ACHN (cell line): ENCODE results near the gene GRIN3A.
"Not testable (repeated sequence)": the region's sequence is repeated elsewhere in the genome, so short reads cannot be mapped to it uniquely, and the experiment has no call there.

ENCODE experiments used
- DNase-seq: peaks from one replicate; pipeline ENCODE4 v3.0.0-alpha.2; 2015
- in situ Hi-C: cut with HindIII; loops from 2 replicates; pipeline ENCODE4 v1.10.0; 2017; ENCODE audit warnings: low sequenced_read_pairs, low pct_ligation_motif_present, low pct_unique_long_range_greater_than_20kb

Gene GRIN3A

DNA sequence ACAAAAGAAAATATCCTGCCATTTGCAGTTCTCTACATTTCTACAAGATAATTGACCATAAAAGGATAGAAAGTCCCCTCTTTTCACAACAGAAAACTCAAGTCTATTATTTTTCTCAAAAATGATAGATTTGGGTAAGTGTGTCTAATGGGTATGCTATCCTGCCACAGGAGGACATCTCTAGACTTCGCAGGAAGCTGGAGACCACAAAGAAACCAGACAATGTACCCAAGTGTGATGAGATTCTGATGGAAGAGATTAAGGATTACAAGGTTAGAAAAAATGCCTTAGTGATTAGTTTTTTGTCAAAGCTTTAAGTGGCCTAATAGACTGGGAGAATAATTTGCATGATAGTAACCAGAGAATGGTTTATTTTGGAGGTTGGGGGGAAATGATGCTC is 176.7 kb downstream of the GRIN3A start:
- in situ Hi-C loops = no loop called here
- DNase-seq = no peak

DNA sequence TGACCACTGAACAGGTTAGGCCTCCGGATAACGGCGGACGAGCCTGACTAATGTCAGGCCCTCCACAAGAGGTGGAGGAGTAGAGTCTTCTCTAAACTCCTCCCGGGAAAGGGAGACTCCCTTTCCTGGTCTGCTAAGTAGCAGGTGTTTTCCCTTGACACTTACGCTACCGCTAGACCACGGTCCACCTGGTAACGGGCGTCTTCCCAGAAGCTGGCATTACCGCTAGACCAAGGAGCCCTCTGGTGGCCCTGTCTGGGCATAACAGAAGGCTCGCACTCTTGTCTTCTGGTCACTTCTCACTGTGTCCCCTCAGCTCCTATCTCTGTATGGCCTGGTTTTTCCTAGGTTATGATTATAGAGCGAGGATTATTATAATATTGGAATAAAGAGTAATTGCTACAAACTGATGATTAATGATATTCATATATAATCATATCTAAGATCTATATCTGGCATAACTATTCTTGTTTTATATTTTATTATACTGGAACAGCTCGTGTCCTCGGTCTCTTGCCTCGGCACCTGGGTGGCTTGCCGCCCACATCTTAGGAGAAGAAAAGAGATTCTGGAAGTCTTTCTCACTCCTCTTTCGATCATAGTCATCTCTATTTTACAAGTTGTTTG is 188.9 kb downstream of the GRIN3A start:
- in situ Hi-C loops, DNase-seq: not testable (repeated sequence)

DNA sequence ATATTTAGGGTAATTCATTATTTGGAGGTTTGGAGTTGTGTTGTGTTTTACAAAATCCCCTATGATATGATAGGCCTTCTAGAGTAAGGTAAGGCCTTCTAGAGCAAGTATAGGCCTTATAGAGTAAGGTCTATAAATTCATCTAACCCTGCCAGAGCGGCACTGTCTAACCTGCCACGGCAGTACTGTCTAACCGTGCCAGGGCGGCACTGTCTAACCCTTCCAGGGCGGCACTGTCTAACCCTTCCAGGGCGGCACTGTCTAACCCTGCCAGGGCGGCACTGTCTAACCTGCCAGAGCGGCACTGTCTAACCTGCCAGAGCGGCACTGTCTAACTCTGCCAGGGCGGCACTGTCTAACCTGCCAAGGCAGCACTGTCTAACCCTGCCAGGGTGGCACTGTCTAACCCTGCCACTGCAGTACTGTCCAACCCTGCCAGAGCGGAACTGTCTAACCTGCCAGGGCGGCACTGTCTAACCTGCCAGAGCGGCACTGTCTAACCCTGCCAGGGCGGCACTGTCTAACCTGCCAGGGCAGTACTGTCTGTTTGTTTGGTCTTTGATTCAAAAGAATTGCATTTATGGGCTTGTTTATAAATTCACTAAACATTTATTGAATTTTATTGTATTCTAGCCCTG is 195.2 kb downstream of the GRIN3A start:
- DNase-seq = no peak
- in situ Hi-C loops = no loop called here

DNA sequence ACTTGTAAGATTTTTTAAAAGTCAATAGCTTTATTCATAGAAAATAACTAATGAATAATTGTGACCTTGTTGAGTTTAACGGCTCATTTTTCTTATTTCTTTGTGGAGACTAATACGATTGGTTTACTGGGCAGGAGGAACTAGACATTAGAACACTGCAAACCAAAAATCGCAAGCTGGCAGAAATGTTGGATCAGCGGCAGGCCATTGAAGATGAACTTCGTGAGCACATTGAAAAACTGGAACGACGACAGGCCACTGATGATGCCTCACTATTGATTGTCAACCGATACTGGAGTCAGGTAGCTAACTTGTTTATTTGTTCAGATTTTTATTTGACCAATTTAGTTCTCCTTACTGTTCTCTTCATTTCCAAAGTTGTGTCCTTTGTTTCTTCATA is 198.4 kb downstream of the GRIN3A start:
- DNase-seq = no peak
- in situ Hi-C loops = no loop called here

DNA sequence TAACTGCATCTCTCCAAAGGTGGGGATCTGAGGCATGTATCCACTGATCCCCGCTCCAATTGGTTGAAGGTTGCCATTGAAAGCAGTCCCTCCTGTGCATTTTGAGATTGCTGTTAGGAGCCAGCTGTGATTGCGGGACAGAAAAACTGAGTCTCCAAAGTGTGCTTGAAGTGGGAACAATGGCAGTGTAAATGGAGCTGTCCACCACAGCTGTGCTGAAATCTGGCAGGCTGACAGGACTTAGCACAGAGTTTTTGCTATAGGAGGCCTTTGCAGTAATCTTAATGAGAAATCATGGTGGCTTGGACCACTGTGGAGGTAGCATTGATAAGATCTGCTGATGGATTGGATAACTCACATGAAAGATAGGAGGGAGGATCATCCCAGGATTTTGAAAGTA is 201.5 kb downstream of the GRIN3A start:
- peak; percentile 25 for DNase-seq
- in situ Hi-C loops = no loop called here

DNA sequence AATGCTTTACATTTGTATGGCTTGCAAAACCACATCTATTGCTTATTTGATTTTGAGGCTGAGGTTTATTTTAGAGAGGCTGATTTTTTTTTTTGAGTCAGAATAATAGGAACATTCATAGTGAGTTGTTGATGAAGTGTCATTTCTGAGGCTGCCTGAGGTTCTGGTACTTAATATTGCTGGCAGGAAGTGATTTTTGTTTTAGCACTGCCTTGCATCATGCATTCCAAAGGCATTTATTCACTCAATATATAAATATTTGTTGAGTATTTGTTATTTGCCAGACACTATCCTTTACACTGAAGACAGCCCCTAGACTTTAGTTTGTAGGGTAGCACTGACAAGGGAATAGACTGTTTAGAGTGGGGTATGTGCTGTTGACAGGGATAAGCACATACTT is 202.1 kb downstream of the GRIN3A start:
- DNase-seq = no peak
- in situ Hi-C loops = no loop called here

DNA sequence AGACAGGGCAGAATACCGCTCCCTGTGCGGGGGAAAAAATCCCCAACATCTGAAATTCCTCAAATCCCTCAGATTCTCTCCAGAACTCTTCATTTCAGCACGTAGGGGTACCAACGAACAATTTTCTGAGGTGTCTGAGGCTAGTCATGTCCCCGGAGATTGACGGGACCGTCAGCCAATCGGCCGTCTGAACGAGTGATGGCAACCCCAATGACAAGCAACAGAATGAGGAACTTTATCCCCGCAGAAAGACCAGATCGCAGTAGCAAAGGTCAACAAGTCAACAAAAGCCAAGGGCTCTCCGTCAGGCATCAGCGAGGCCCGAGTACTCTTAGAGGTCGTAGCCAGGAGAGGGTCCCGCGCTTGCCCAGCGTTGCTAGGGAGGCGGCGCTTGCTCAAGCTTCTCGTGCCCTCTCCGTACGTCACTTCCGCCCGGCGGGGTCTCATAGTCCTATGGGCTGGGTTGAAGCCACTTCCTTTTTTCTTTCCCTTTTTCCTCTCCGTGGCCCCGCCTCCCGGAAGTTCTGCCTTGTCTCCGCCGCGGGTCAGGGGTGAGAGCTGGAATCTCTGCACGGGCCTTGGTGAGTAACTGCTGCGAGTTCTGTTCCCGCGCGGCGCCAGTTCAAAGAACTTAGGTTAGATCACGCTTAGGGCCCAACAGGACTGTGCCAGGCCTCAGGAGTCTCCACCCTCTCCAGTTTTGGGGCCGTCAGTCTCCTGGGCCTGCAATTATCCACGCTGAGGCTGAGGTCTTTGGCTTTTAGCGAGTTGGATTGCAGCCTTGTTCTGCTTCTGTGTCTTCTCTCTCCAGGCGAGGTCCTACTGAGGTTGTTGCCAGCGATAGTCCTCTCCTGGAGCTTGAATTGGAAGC is 204.9 kb downstream of the GRIN3A start, which contains the start of gene RNF20:
Gene RNF20, plus strand, starts transcription at position 520 of the 871 bp plus-strand sequence. CDS start 1,571 bp downstream, outside the sequence.
- in situ Hi-C loops = no loop called here
- peak; percentile 98 for DNase-seq

DNA sequence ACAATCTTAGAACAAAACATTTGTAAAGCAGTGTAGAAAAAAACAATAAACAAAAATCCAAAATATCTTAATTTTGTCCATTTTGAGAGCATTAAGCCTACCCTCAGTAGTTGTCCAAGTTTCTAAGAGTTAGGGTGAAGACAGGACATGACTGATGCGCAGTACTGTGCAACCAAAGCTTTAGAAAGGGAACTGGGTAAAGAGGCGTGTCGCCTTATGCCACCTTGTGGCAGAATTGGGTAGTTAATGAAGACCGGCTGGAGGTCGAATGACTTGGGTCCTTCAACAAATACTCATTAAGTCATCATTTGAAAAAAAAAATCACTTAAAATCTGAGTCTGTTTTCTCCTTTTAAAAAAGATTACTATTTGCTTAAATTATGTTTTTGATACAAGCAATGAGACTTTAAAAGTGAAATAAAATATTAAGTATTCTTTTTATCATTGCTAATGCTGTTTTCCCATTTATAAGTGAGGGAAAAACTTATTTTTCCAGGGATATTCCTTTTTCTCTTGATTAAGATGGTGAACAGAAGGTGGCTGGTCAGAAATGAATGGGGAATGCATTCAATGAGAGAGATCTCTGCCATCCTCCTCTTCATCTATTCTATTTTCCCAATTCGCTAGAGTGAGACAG is 208.3 kb downstream of the GRIN3A start:
- in situ Hi-C loops = no loop called here
- DNase-seq = peak; percentile 73

DNA sequence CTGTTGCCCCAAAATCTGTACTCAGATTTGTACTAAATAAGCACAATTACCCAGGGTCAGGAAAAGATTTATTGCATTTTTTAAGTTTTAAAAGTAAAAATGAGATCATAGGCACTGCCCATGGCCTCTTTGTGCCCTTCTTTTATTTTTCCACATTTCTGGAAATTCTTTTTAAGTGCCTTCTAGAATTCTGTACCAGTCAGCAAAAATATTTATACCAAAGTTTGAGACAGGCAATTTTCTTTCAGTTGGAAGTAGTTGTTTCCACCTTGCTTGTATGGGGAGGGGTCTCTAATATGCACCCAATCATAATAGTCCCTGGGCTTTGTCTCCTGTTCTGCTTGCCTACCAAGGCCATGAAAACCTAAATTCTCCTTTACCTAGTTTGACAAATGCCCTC is 210.4 kb downstream of the GRIN3A start:
- in situ Hi-C loops = no loop called here
- DNase-seq = no peak

DNA sequence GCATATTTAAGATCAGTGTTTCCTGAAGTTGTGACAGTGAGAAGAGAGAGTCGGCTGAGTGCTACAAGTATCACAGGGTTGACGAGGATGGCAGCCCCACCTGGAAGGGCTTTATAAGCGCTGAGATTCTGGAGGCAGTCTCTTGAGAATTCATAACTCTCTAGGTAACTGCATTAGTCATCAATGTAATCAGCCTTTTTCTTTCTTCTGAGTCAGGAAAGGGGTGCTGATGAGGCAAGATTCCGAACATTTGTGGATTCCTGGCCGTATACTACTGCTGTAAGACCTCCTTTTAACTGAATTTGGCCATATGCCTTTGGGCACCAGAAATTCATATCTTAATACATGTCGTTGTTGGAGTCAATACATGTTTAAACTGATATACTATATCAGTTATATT is 211.4 kb downstream of the GRIN3A start:
- DNase-seq = no peak
- in situ Hi-C loops = no loop called here

DNA sequence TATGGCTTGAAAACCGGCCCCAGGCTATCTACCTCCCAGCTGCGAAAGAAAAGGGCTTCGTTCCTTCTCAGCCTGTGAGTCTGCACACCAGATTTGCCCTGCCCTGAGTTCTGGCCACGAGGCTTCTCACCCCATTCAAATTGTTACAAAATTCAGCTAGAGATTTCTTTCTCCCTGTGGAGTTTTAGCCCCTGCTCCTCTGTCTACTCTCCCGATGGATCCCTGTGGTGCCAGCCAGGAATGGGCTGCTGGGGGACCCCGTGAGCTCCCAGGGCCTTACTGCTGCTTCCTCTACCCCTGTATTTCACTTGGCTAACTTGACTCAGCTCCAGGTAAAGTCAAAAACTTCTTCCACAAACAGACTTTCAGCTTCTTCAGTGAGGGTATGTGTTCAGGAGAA is 214.1 kb downstream of the GRIN3A start:
- in situ Hi-C loops = no loop called here
- no peak for DNase-seq
